Activated CD8-positive, alpha-beta memory T cell treated with anti-CD3 and anti-CD28 coated beads, Interleukin-2, amount 50 U/mL, for 1 hour (primary cell): ENCODE results near the gene GLCE.
"Not testable (repeated sequence)": the region's sequence is repeated elsewhere in the genome, so short reads cannot be mapped to it uniquely, and the experiment has no call there.

Experiments used
- DNase-seq: peaks from one replicate; pipeline ENCODE4 v3.0.0-alpha.2; 2020; ENCODE audit errors: extremely low read depth

GLCE gene

GRCh38 chr15:69135499-69135898, 24.9 kb upstream of the GLCE start:
- DNase-seq: no peak

- no peak for DNase-seq
Observed at GRCh38 chr15:69138963-69139362, 21.5 kb upstream of the GLCE start.

GRCh38 chr15:69140306-69140705, 20.1 kb upstream of the GLCE start:
- DNase-seq: no peak

GRCh38 chr15:69141286-69141701, 19.1 kb upstream of the GLCE start:
- no peak for DNase-seq

GRCh38 chr15:69141833-69142232, 18.6 kb upstream of the GLCE start:
- DNase-seq: no peak

- DNase-seq: no peak
Observed at GRCh38 chr15:69143756-69144436, 16.5 kb upstream of the GLCE start.

GRCh38 chr15:69144530-69144929, 15.9 kb upstream of the GLCE start:
- no peak for DNase-seq

- DNase-seq: no peak
Observed at GRCh38 chr15:69145149-69145693, 15.2 kb upstream of the GLCE start.

- no peak for DNase-seq
Observed at GRCh38 chr15:69145694-69146492, 14.5 kb upstream of the GLCE start.

- no peak for DNase-seq
Observed at GRCh38 chr15:69146724-69147435, 13.6 kb upstream of the GLCE start.

GRCh38 chr15:69148465-69148864, 12.0 kb upstream of the GLCE start:
- DNase-seq: no peak

- no peak for DNase-seq
Observed at GRCh38 chr15:69149163-69149562, 11.3 kb upstream of the GLCE start.

- DNase-seq: no peak
Observed at GRCh38 chr15:69149803-69150202, 10.6 kb upstream of the GLCE start.

- no peak for DNase-seq
Observed at GRCh38 chr15:69150336-69150735, 10.1 kb upstream of the GLCE start.

GRCh38 chr15:69150841-69151240, 9.6 kb upstream of the GLCE start:
- DNase-seq: no peak

- DNase-seq: no peak
Observed at GRCh38 chr15:69153046-69153445, 7.4 kb upstream of the GLCE start.

- not testable (repeated sequence) for DNase-seq
Observed at GRCh38 chr15:69153587-69153986, 6.8 kb upstream of the GLCE start.

GRCh38 chr15:69154078-69154477, 6.4 kb upstream of the GLCE start:
- DNase-seq: no peak

- DNase-seq: no peak
Observed at GRCh38 chr15:69154684-69155083, 5.8 kb upstream of the GLCE start.

GRCh38 chr15:69156736-69157381, 3.6 kb upstream of the GLCE start:
- DNase-seq: no peak

- DNase-seq: no peak
Observed at GRCh38 chr15:69158201-69158842, 2.1 kb upstream of the GLCE start.
